ENCODE results near the gene ZNF622. TPM values are rescaled to one million over a fixed set of nuclear protein-coding genes. Genes with fewer than 3 reads are reported as not detected.

ZNF622 gene
- total and polyA plus RNA-seq, 10 of the 15 experiments (the other 5 are each of a cell fraction or from before 2014, with no cell fraction given), result 9.0 to 60.3 (median 31.0) TPM

- whole genome bisulfite sequencing (ENCODE audit: insufficient coverage, insufficient replicate concordance, low lambda C conversion rate, missing lambda C conversion rate), result 54% methylated on average over 17 of the region's 17 CpGs
- Histone ChIP-seq H3K9ac (ENCODE audit: control insufficient read depth, insufficient read depth, low read length) (no peak overlapping the region), H3K4me1 (ENCODE audit: control insufficient read depth, insufficient read depth, low read length) (no peaks in the 10 kb centered on the region), H3K27me3 (replicated peaks in 1 of 2; ENCODE audit: control insufficient read depth in 2 of 2, insufficient read depth in 2 of 2, low read length in 1 of 2) (no peaks in the 10 kb centered on the region), H3K4me3 (no peak overlapping the region), H3K27ac (ENCODE audit: control insufficient read depth, insufficient read depth) (no peak overlapping the region), H4K20me1 (ENCODE audit: control insufficient read depth, insufficient read depth) (no peaks in the 10 kb centered on the region), H3K9me3 (replicated peaks; ENCODE audit: control insufficient read depth, insufficient read depth, low read length) (no peaks in the 10 kb centered on the region), H2AFZ (ENCODE audit: control insufficient read depth, low read depth, low read length) (no peak overlapping the region), H3K4me2 (ENCODE audit: control insufficient read depth, insufficient read depth) (no peak overlapping the region), H3K36me3 (ENCODE audit: control insufficient read depth in 2 of 2, insufficient read depth in 2 of 2, low read length in 1 of 2) (no peaks in the 10 kb centered on the region), H3K79me2 (ENCODE audit: control insufficient read depth, insufficient read depth, low read length) (no peaks in the 10 kb centered on the region)
- ChIA-PET SMC1A (ENCODE audit: uncharacterized antibody, unreplicated experiment) (no interaction called here), POLR2A (no interaction called here), RAD21 (ENCODE audit: unreplicated experiment) (no interaction called here), CTCF (no interaction called here)
- intact Hi-C loops (cut with micrococcal nuclease; ENCODE audit: unreplicated experiment), result no loop called here
- TF ChIP-seq TBL1XR1 (IDR thresholded peaks at IDR 0.05; ENCODE audit: low read depth, low read length) (no peak), SPI1 (IDR thresholded peaks at IDR 0.05; ENCODE audit: borderline replicate concordance, insufficient read depth, low read depth, low read length) (peak; percentile 24; the same call in 1 of the 2 replicates), ZNF217 (IDR thresholded peaks at IDR 0.05) (no peak)
- DNase-seq (ENCODE audit: low read depth, low spot score) (no peak), ATAC-seq (no peak), FAIRE-seq (no peak)
- BruUV-seq (replicated peaks), result no TSS peak
- in situ Hi-C loops (cut with MboI), result no loop called here
These were observed 39.7 kb upstream of the ZNF622 start for GRCh38 chr5:16505140-16505891.

DNA sequence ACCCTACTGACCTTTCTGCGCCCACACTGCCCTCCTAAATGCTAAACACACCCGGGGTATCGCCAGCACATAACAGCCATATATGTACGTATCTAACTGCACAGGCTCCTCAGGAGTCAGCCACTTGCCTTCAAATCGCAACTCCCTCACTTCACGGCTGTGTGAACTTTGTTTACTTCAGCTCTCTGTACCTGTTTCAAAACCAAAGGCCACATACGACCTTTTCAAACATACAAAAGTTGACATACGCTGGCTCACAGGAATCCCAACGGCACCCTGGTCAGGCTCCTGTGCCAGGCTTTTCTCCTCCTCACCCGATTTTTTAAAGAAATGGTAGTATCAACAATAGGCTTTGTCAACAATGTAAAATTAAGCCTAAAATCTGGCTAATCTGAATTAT lies 39.0 kb upstream of the ZNF622 start:
- Histone ChIP-seq H4K20me1 (ENCODE audit: control insufficient read depth, insufficient read depth) (no peaks in the 10 kb centered on the region), H3K36me3 (ENCODE audit: control insufficient read depth in 2 of 2, insufficient read depth in 2 of 2, low read length in 1 of 2) (no peaks in the 10 kb centered on the region), H3K27me3 (replicated peaks in 1 of 2; ENCODE audit: control insufficient read depth in 2 of 2, insufficient read depth in 2 of 2, low read length in 1 of 2) (no peaks in the 10 kb centered on the region), H3K4me2 (ENCODE audit: control insufficient read depth, insufficient read depth) (no peak overlapping the region), H3K79me2 (ENCODE audit: control insufficient read depth, insufficient read depth, low read length) (no peaks in the 10 kb centered on the region), H3K4me3 (no peak overlapping the region), H2AFZ (ENCODE audit: control insufficient read depth, low read depth, low read length) (no peak overlapping the region), H3K9ac (ENCODE audit: control insufficient read depth, insufficient read depth, low read length) (no peak overlapping the region), H3K9me3 (replicated peaks; ENCODE audit: control insufficient read depth, insufficient read depth, low read length) (no peaks in the 10 kb centered on the region), H3K27ac (ENCODE audit: control insufficient read depth, insufficient read depth) (no peak overlapping the region), H3K4me1 (ENCODE audit: control insufficient read depth, insufficient read depth, low read length) (no peaks in the 10 kb centered on the region)
- in situ Hi-C loops (cut with MboI), result no loop called here
- no peak for ATAC-seq
- BruUV-seq (replicated peaks), result no TSS peak
- CTCF ChIA-PET, result no interaction called here
- POLR2A ChIA-PET, result interaction anchor here (0.6 kb wide), 1 partner anchor 389 kb away, joined by 4 read pairs; no protein-coding TSS in a partner anchor
- 46% methylated on average over 10 of the region's 10 CpGs for WGBS (ENCODE audit: insufficient coverage, insufficient replicate concordance, low lambda C conversion rate, missing lambda C conversion rate)
- intact Hi-C loops (cut with micrococcal nuclease; ENCODE audit: unreplicated experiment), result no loop called here
- no peak for FAIRE-seq
- SMC1A ChIA-PET (ENCODE audit: uncharacterized antibody, unreplicated experiment), result no interaction called here
- DNase-seq (ENCODE audit: low read depth, low spot score), result no peak
- RAD21 ChIA-PET (ENCODE audit: unreplicated experiment), result no interaction called here
- TF ChIP-seq LARP7 (IDR thresholded peaks at IDR 0.05) (no peak), ESRRA (IDR thresholded peaks at IDR 0.05; ENCODE audit: low read length) (no peak), HDAC2 (IDR thresholded peaks at IDR 0.05) (no peak), MYC (IDR thresholded peaks at IDR 0.05; ENCODE audit: insufficient read depth, insufficient read length, insufficient replicate concordance, low read length, severe bottlenecking) (no peak), KLF5 (IDR thresholded peaks at IDR 0.05; ENCODE audit: partially characterized antibody) (no peak), SREBF2 (IDR thresholded peaks at IDR 0.05; ENCODE audit: low read length) (no peak), POLR2A (IDR thresholded peaks at IDR 0.05; ENCODE audit: low read depth, low read length) (no peak), CEBPB (IDR thresholded peaks at IDR 0.05; ENCODE audit: borderline replicate concordance in 1 of 2, low read depth in 2 of 2, low read length in 2 of 2) (no peak), EP300 (IDR thresholded peaks at IDR 0.05; ENCODE audit: borderline replicate concordance in 1 of 2, control insufficient read depth in 1 of 2, low read depth in 2 of 2, low read length in 2 of 2) (no peak), KAT2A (conservative IDR thresholded peaks at IDR 0.05; ENCODE audit: control insufficient read depth, low read depth, low read length) (no peak), CHD2 (IDR thresholded peaks at IDR 0.05; ENCODE audit: borderline replicate concordance, low read depth, low read length) (no peak)
- TF ChIP-seq, protein P1, sequence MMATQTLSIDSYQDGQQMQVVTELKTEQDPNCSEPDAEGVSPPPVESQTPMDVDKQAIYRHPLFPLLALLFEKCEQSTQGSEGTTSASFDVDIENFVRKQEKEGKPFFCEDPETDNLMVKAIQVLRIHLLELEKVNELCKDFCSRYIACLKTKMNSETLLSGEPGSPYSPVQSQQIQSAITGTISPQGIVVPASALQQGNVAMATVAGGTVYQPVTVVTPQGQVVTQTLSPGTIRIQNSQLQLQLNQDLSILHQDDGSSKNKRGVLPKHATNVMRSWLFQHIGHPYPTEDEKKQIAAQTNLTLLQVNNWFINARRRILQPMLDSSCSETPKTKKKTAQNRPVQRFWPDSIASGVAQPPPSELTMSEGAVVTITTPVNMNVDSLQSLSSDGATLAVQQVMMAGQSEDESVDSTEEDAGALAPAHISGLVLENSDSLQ (IDR thresholded peaks at IDR 0.05), result no peak

Data from GM12878 (cell line).